ENCODE measurements around the gene C8A.

Gene C8A

GRCh38 chr1:56948403-56949023 lies 93.9 kb downstream of the C8A start:
- no peaks in the 10 kb centered on the region for H3K27me3 Mint-ChIP-seq
- H3K27ac Mint-ChIP-seq, result no peak overlapping the region
- no peak overlapping the region for H3K4me3 Mint-ChIP-seq
- H3K9me3 Mint-ChIP-seq, result no peaks in the 10 kb centered on the region
- no peak for ATAC-seq
- no peaks in the 10 kb centered on the region for H3K4me1 Mint-ChIP-seq
- no peaks in the 10 kb centered on the region for H3K36me3 Mint-ChIP-seq

DNA sequence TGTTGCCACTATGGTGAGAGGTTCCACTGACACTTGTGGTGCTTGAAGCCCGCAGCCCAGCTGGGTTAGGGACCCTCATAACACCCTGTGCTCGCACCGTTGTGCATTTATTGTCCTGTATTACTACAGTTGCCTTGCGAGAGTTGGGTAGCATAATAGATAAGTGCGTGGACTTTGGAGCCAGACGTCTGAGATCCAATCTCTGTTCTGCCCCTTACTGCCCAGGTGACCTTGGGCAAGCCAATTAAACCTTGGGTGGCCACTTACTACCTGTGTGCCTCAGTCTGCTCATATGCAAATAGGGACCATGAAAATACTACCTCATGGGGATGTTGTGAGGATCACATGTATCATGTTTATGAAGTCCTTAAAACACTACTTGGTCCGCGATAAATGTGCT lies 97.9 kb downstream of the C8A start:
- H3K27me3 Mint-ChIP-seq, result no peaks in the 10 kb centered on the region
- H3K4me1 Mint-ChIP-seq, result no peaks in the 10 kb centered on the region
- no peak for ATAC-seq
- no peak overlapping the region for H3K4me3 Mint-ChIP-seq
- no peak overlapping the region for H3K27ac Mint-ChIP-seq
- H3K9me3 Mint-ChIP-seq, result no peaks in the 10 kb centered on the region
- H3K36me3 Mint-ChIP-seq, result no peaks in the 10 kb centered on the region

GRCh38 chr1:56953386-56953785 lies 98.8 kb downstream of the C8A start:
- Mint-ChIP-seq H3K4me1 (no peaks in the 10 kb centered on the region), H3K4me3 (no peak overlapping the region), H3K27me3 (no peaks in the 10 kb centered on the region), H3K9me3 (no peaks in the 10 kb centered on the region), H3K36me3 (no peaks in the 10 kb centered on the region), H3K27ac (no peak overlapping the region)
- ATAC-seq, result no peak

- H3K9me3 Mint-ChIP-seq, result no peaks in the 10 kb centered on the region
- ATAC-seq, result no peak
- H3K27me3 Mint-ChIP-seq, result no peaks in the 10 kb centered on the region
- H3K4me3 Mint-ChIP-seq, result no peak overlapping the region
- no peaks in the 10 kb centered on the region for H3K4me1 Mint-ChIP-seq
- no peaks in the 10 kb centered on the region for H3K36me3 Mint-ChIP-seq
- no peak overlapping the region for H3K27ac Mint-ChIP-seq
Measured at GRCh38 chr1:56954664-56955063, 100.1 kb downstream of the C8A start.

- no peaks in the 10 kb centered on the region for H3K27me3 Mint-ChIP-seq
- H3K27ac Mint-ChIP-seq, result no peak overlapping the region
- H3K9me3 Mint-ChIP-seq, result no peaks in the 10 kb centered on the region
- ATAC-seq, result no peak
- no peaks in the 10 kb centered on the region for H3K4me1 Mint-ChIP-seq
- no peak overlapping the region for H3K4me3 Mint-ChIP-seq
- no peaks in the 10 kb centered on the region for H3K36me3 Mint-ChIP-seq
Measured at GRCh38 chr1:56957931-56958330, 103.3 kb downstream of the C8A start.

DNA sequence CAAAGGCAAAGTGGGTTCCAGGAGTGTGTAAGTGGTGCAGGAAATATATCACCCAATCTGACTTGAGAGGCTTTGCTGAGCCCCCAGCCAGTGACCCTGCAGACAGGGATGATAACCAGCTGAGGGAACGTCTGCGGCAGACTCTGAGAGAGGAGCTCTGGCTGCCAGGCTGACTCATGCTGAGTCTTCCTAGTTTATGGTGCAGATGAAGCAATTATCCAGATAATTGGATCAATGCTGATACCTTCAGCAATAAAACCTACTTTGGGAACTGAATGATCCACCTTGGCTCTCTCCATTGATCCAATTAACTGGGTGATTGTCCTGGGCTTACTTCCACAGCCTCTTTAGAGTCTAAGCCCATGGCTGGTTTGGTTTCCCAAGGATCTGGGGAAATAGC lies 103.9 kb downstream of the C8A start:
- no peak for ATAC-seq
- no peaks in the 10 kb centered on the region for H3K27me3 Mint-ChIP-seq
- H3K4me1 Mint-ChIP-seq, result no peaks in the 10 kb centered on the region
- no peak overlapping the region for H3K27ac Mint-ChIP-seq
- H3K4me3 Mint-ChIP-seq, result no peak overlapping the region
- H3K36me3 Mint-ChIP-seq, result no peaks in the 10 kb centered on the region
- no peaks in the 10 kb centered on the region for H3K9me3 Mint-ChIP-seq

DNA sequence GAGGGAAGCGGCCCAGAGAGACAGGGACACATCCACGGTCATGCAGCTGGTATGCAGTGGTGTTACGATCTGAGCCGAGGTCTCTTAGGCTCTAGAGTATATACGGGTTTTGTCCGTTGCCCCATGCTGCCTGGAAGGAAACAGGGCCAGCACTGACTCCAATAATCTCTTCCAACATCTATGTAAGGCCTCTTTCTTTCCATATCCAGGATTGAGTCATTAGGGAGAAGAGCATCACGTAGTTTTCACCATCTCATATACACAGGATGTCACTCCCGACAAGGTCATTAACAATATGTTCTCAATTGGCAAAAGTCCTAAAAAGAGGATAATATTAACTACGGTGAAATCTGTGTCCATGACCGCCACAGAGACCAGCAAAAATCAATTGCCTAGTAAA lies 106.8 kb downstream of the C8A start:
- Mint-ChIP-seq H3K27me3 (no peaks in the 10 kb centered on the region), H3K27ac (no peak overlapping the region), H3K36me3 (no peaks in the 10 kb centered on the region), H3K4me1 (no peaks in the 10 kb centered on the region), H3K4me3 (no peak overlapping the region), H3K9me3 (no peaks in the 10 kb centered on the region)
- ATAC-seq, result no peak

- no peaks in the 10 kb centered on the region for H3K36me3 Mint-ChIP-seq
- no peaks in the 10 kb centered on the region for H3K27me3 Mint-ChIP-seq
- H3K4me1 Mint-ChIP-seq, result no peaks in the 10 kb centered on the region
- no peaks in the 10 kb centered on the region for H3K9me3 Mint-ChIP-seq
- no peak for ATAC-seq
- no peak overlapping the region for H3K27ac Mint-ChIP-seq
- no peak overlapping the region for H3K4me3 Mint-ChIP-seq
Measured at GRCh38 chr1:56963667-56964066, 109.1 kb downstream of the C8A start.

GRCh38 chr1:56964349-56965017 lies 109.9 kb downstream of the C8A start:
- Mint-ChIP-seq H3K27me3 (no peaks in the 10 kb centered on the region), H3K4me3 (no peak overlapping the region), H3K27ac (no peak overlapping the region), H3K9me3 (no peaks in the 10 kb centered on the region), H3K4me1 (no peaks in the 10 kb centered on the region), H3K36me3 (no peaks in the 10 kb centered on the region)
- no peak for ATAC-seq

- Mint-ChIP-seq H3K27me3 (no peaks in the 10 kb centered on the region), H3K9me3 (no peaks in the 10 kb centered on the region)
Measured at GRCh38 chr1:56965191-56965590, 110.6 kb downstream of the C8A start.

DNA sequence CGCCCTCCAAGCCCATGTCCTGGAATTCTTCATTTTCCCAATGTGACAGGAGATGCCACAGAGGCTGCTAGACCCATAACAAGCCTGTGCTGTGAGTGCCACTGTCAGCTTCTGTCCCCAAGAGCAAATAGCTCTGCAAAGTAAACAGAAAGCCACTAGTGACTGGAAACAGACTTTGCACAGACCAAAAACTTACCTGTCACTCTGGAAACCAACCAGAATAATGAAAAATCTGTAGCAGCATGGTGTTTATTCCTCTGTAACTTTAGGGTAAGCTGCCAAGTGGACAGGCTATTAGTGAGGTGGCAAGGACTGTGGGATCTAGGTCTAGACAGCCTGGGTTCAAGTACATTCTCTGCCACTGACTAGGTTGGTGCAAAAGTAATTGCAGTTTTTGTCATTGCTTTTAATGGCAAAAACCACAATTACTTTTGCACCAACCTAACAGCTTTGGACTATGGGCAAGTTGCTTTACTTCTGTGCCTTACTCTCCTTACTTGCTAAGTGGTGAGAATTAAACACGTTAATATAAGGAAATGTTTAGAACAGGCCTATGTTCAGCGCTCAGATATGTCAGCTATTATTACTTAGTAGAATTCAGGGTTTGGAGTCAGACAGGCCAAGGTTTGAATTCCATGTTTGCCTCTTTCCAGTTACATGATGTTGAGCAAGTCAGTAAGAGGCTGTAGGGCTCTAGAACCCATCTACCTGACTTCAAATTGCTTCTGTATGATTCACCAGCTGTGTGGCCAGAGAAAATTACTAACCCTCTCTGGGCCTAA lies 111.5 kb downstream of the C8A start, which contains the start of gene C8B:
Gene C8B, minus strand, starts transcription at position 100 of the 782 bp plus-strand sequence. Its CDS starts 67 bp downstream, at position 33.
- Mint-ChIP-seq H3K27ac (no peak within 1 kb of the TSS), H3K27me3 (no peaks in the 10 kb centered on the region), H3K36me3 (no peaks in the 10 kb centered on the region), H3K9me3 (no peaks in the 10 kb centered on the region), H3K4me3 (no peak within 1 kb of the TSS), H3K4me1 (no peaks in the 10 kb centered on the region)
- ATAC-seq, result no peak

More at GRCh38 chr1:56965191-56965590, 110.6 kb downstream of the C8A start:
- no peak overlapping the region for H3K27ac Mint-ChIP-seq
- no peaks in the 10 kb centered on the region for H3K4me1 Mint-ChIP-seq
- no peak for ATAC-seq
- no peak overlapping the region for H3K4me3 Mint-ChIP-seq
- no peaks in the 10 kb centered on the region for H3K36me3 Mint-ChIP-seq

DNA sequence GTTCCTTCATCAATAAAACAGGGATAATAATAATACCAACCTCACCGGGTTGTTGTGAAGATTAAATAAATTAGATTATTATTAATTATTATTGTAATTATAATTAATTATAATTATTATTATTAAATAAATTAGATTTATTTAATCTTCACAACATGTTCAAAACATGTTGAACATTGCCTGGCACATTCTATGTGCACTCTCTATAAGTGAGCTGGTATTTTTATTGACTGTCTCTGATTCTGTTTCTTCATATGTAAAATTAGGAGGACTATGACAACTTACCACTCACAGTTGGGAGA lies 112.1 kb downstream of the C8A start:
- no peaks in the 10 kb centered on the region for H3K9me3 Mint-ChIP-seq
- no peaks in the 10 kb centered on the region for H3K27me3 Mint-ChIP-seq
- no peak overlapping the region for H3K4me3 Mint-ChIP-seq
- ATAC-seq, result no peak
- H3K36me3 Mint-ChIP-seq, result no peaks in the 10 kb centered on the region
- H3K4me1 Mint-ChIP-seq, result no peaks in the 10 kb centered on the region
- no peak overlapping the region for H3K27ac Mint-ChIP-seq

DNA sequence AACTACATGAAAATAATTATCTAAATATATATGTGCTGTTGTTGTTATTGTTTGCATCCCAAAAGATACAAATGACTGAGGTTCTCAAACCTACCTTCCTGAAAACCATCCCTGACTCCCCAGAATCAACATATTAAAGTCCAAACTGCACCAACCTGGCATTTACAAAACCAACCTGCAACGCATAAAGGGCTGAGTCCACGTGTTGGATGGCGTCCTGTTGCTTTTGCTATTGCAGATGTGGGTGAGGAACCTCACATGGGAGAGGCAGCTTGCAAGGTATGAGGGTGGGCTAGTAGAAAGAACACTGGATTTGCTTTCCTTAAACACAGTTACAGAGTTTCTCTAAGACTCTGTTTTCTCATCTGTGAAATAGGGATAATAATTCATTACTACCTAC lies 112.8 kb downstream of the C8A start:
- Mint-ChIP-seq H3K27ac (no peak overlapping the region), H3K36me3 (no peaks in the 10 kb centered on the region), H3K4me1 (no peaks in the 10 kb centered on the region), H3K27me3 (no peaks in the 10 kb centered on the region), H3K4me3 (no peak overlapping the region), H3K9me3 (no peaks in the 10 kb centered on the region)
- ATAC-seq, result no peak
